GM12878 (cell line): ENCODE data around the gene ASPHD1.
"Not testable (repeated sequence)": the region's sequence is repeated elsewhere in the genome, so short reads cannot be mapped to it uniquely, and the experiment has no call there.

Experiments
- CTCF ChIP-seq, 3 experiments: IDR thresholded peaks in 2 of 3; conservative IDR thresholded peaks in 1 of 3; 2 replicates each; pipeline ENCODE4 v1.5.1; 2011; ENCODE audit warnings: low read depth in 3 of 3, low read length in 3 of 3, mild to moderate bottlenecking in 3 of 3, control low read depth in 2 of 3, moderate library complexity in 2 of 3, inconsistent platforms in 1 of 3, mixed read lengths in 1 of 3; ENCODE audit not compliant: control insufficient read depth in 2 of 3, insufficient read depth in 1 of 3; ENCODE audit errors: extremely low read depth in 1 of 3
- NBN ChIP-seq: fragments of 450-650 bp; IDR thresholded peaks from 2 replicates; pipeline ENCODE4 v1.6.1; 2016
- ZBTB33 ChIP-seq: fragments of 450-650 bp; IDR thresholded peaks from 2 replicates; pipeline ENCODE4 v1.6.1; 2017; ENCODE audit warnings: mild to moderate bottlenecking

- TF ChIP-seq CTCF (IDR thresholded peaks at IDR 0.05 in 2 of 3, conservative IDR thresholded peaks at IDR 0.05 in 1 of 3; ENCODE audit: control insufficient read depth in 2 of 3, extremely low read depth in 1 of 3, insufficient read depth in 1 of 3, low read depth in 3 of 3, low read length in 3 of 3); ZBTB33; NBN: not testable (repeated sequence)
Observed at GRCh38 chr16:29889372-29889771, 10.9 kb upstream of the ASPHD1 start.
